Measurements from ENCODE around the gene ZBED3. TPM values are rescaled to one million over a fixed set of nuclear protein-coding genes. Genes with fewer than 3 reads are reported as not detected.
A peak's percentile ranks its signal among the peaks of the same experiment; 100 is the strongest.

ZBED3 gene
- total and polyA plus RNA-seq, 2 of the 4 experiments (the other 2 are of a cell fraction): 0.18 to 2.5 TPM

DNA sequence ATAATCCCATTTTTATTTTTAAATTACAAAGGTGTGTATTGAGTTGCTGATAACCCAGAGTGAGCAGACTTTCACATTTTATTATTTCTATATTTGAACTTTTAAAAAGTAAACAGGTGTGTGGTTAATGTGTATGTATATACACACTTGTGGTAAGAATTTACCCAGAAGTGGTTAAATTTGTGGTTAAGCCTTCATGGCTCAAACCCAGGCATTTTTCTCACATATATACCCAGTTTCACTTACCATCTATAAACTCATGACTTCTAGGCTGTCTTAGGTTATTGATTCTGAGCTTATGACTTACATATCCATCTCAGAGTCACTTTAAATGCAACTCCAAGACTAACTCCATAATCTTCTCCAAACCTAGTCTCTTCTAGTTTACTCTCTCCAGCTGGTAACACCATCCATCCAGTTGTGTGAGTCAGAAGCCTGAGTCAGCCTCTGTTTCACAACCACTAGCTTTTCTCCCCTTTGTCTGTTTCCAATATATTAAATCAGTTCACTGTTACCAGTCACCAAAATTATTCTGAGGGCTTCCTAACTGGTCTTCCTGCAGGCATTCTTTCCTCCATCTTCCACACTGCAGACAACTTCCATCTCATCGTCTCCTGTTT lies 20.2 kb downstream of the ZBED3 start:
- CTCF ChIA-PET: interaction anchor here (0.6 kb wide), 1 partner anchor 196 kb away, joined by 5 read pairs; no protein-coding TSS in a partner anchor
- Histone ChIP-seq H3K18ac (ENCODE audit: low read depth, low read length) (peak overlapping the region; percentile 45; the same call in 1 of the 2 replicates), H3K27ac (ENCODE audit: insufficient read depth, low read length) (peak overlapping the region; percentile 88; the same call in 1 of the 2 replicates), H3K56ac (ENCODE audit: extremely low read depth, insufficient read depth, low read length) (no peak overlapping the region), H2BK120ac (ENCODE audit: low read depth, low read length) (peak overlapping the region; percentile 61), H4K5ac (ENCODE audit: low read depth, low read length) (peak overlapping the region; percentile 69; the same call in 1 of the 2 replicates), H4K91ac (ENCODE audit: insufficient read depth, low read depth, low read length) (0 out of 2 replicates have a peak overlapping the region, but pooled peaks have one; percentile 18), H3K9me1 (ENCODE audit: insufficient read depth, low read length) (peaks cover 9% of the 10 kb centered on the region), H3K23ac (ENCODE audit: low read depth, low read length) (peak overlapping the region; percentile 51; the same call in 1 of the 2 replicates), H3K4ac (ENCODE audit: low read depth, low read length) (peak overlapping the region; percentile 50), H2BK15ac (ENCODE audit: low read depth, low read length) (no peak overlapping the region), H2AFZ (replicated peaks; ENCODE audit: low read length, poor library complexity) (peak overlapping the region; percentile 18), H3K14ac (replicated peaks; ENCODE audit: low read depth, low read length) (peak overlapping the region; percentile 71), H2BK5ac (ENCODE audit: low read depth, low read length, poor library complexity, severe bottlenecking) (peak overlapping the region; percentile 41), H3K36me3 (ENCODE audit: control insufficient read depth, insufficient read depth, low read length) (peaks cover 10% of the 10 kb centered on the region), H2AK5ac (ENCODE audit: low read depth, low read length) (no peak overlapping the region), H3K4me2 (ENCODE audit: low read depth, low read length) (no peak overlapping the region; the same call in 1 of the 2 replicates), H3K27me3 (ENCODE audit: control insufficient read depth, insufficient read depth, low read length) (no peaks in the 10 kb centered on the region), H4K20me1 (ENCODE audit: insufficient read depth, low read length) (peaks cover 3% of the 10 kb centered on the region; the same call in 1 of the 2 replicates), H3K4me3 (ENCODE audit: insufficient read depth, low read depth, low read length) (no peak overlapping the region), H2BK20ac (ENCODE audit: low read depth, low read length) (peak overlapping the region; percentile 24; the same call in 1 of the 2 replicates), H2AK9ac (replicated peaks; ENCODE audit: low read depth, low read length, poor library complexity) (no peak overlapping the region), H3K9me3 (ENCODE audit: control insufficient read depth, insufficient read depth, low read length) (no peaks in the 10 kb centered on the region), H3K79me1 (ENCODE audit: low read depth in 1 of 2, low read length in 2 of 2) (no peaks in the 10 kb centered on the region; a peak in 1 of 4 replicates), H3K9ac (ENCODE audit: low read depth, low read length) (no peak overlapping the region), H4K8ac (ENCODE audit: low read depth in 2 of 2, low read length in 2 of 2) (peak overlapping the region in 1 of 2 experiments; percentile 44; a peak in 1 of 4 replicates), H3K4me1 (ENCODE audit: control insufficient read depth, insufficient read depth, low read length) (peaks cover 7% of the 10 kb centered on the region)
- TF ChIP-seq CEBPB (IDR thresholded peaks at IDR 0.05; ENCODE audit: low read depth, low read length): peak; percentile 97
- no peak for TF ChIP-seq SMC3 (IDR thresholded peaks at IDR 0.05; ENCODE audit: low read depth, low read length)
- peak; percentile 95 for TF ChIP-seq FOS (IDR thresholded peaks at IDR 0.05; ENCODE audit: low read depth, low read length)
- no CpG with 5 or more reads among the region's 1 CpG for WGBS, 2 experiments (ENCODE audit: extremely low coverage in 2 of 2, insufficient read length in 1 of 2)
- DNase-seq (peak; percentile 91), ATAC-seq (ENCODE audit: low read depth) (peak; percentile 95)
- POLR2A ChIA-PET (ENCODE audit: unreplicated experiment): no interaction called here
- intact Hi-C loops (cut with micrococcal nuclease): no loop called here
- dilution Hi-C loops (cut with HindIII; ENCODE audit: low sequenced_read_pairs, unreplicated experiment): no loop called here
- BruUV-seq (replicated peaks): no TSS peak
- in situ Hi-C loops (cut with MboI; ENCODE audit: low sequenced_read_pairs): no loop called here
